Fibroblast of lung (primary cell): ENCODE data around the gene DSCAML1. TPM values are rescaled to one million over a fixed set of nuclear protein-coding genes. Genes with fewer than 3 reads are reported as not detected.

Experiments
- DNase-seq, 2 donors: peaks; one replicate each; pipeline versions ENCODE4 v3.0.0 to v3.0.0-alpha.2; 2010; ENCODE audit warnings: low read depth in 2 of 2
- H2AFZ ChIP-seq: 2 replicates; pipeline ENCODE4 v1.5.1; 2012; ENCODE audit warnings: low read length, control low read depth, inconsistent platforms
- H3K27ac ChIP-seq: 2 replicates; pipeline ENCODE4 v1.5.1; 2011; ENCODE audit warnings: low read length, control low read depth; ENCODE audit not compliant: insufficient read depth
- H3K27me3 ChIP-seq: 2 replicates; pipeline ENCODE4 v1.5.1; 2011; ENCODE audit warnings: mild to moderate bottlenecking, low read length; ENCODE audit not compliant: control insufficient read depth, insufficient read depth
- H3K36me3 ChIP-seq: 2 replicates; pipeline ENCODE4 v1.5.1; 2011; ENCODE audit warnings: low read length; ENCODE audit not compliant: control insufficient read depth, insufficient read depth
- H3K4me1 ChIP-seq: 2 replicates; pipeline ENCODE4 v1.5.1; 2011; ENCODE audit warnings: low read length; ENCODE audit not compliant: control insufficient read depth, insufficient read depth; ENCODE audit errors: extremely low read depth
- H3K4me2 ChIP-seq: 2 replicates; pipeline ENCODE4 v1.5.1; 2011; ENCODE audit warnings: low read length, control low read depth; ENCODE audit not compliant: insufficient read depth; ENCODE audit errors: extremely low read depth
- H3K4me3 ChIP-seq, 4 experiments: fragments of 200-600 bp in 1 of 4; sonication (generic) in 1 of 4; replicated peaks in 1 of 4; 2 replicates each; pipeline ENCODE4 v1.5.1; 2011 to 2016; ENCODE audit warnings: low read length in 4 of 4, low read depth in 3 of 4, mild to moderate bottlenecking in 3 of 4, control low read depth in 2 of 4, inconsistent platforms in 1 of 4, mixed read lengths in 1 of 4; ENCODE audit not compliant: insufficient read depth in 1 of 4; ENCODE audit errors: control extremely low read depth in 1 of 4
- H3K79me2 ChIP-seq: 2 replicates; pipeline ENCODE4 v1.5.1; 2012; ENCODE audit warnings: mild to moderate bottlenecking, low read length, inconsistent platforms; ENCODE audit not compliant: control insufficient read depth, insufficient read depth
- H3K9ac ChIP-seq: 2 replicates; pipeline ENCODE4 v1.5.1; 2011; ENCODE audit warnings: mild to moderate bottlenecking, low read length, control low read depth; ENCODE audit not compliant: insufficient read depth
- H3K9me3 ChIP-seq: 2 replicates; pipeline ENCODE4 v1.5.1; 2012; ENCODE audit warnings: low read depth, low read length; ENCODE audit not compliant: control insufficient read depth, insufficient read depth
- H4K20me1 ChIP-seq: 2 replicates; pipeline ENCODE4 v1.5.1; 2011; ENCODE audit warnings: low read length; ENCODE audit not compliant: control insufficient read depth, insufficient read depth; ENCODE audit errors: extremely low read depth
- EZH2 ChIP-seq: IDR thresholded peaks from 2 replicates; pipeline ENCODE4 v1.5.1; 2012; ENCODE audit warnings: low read length, control low read depth, mild to moderate bottlenecking; ENCODE audit errors: missing control alignments
- polyA plus RNA-seq, 2 donors: library from polyadenylated mRNA; depleted of rRNA in 1 of 2; stranded (reverse) in 1 of 2; unstranded in 1 of 2; fragments of >200 nt; gene quantifications; 2 replicates each; pipeline ENCODE4 v1.2.1, GENCODE V29; 2011 to 2012; ENCODE audit warnings: missing spikeins in 1 of 2
- total RNA-seq: library from RNA; depleted of rRNA; stranded (reverse); fragments of >200 nt; gene quantifications from 2 replicates; pipeline ENCODE4 v1.2.1, GENCODE V29; 2014
- TF ChIP-seq, protein P1 (sequence below), 2 donors: IDR thresholded peaks in 1 of 2; conservative IDR thresholded peaks in 1 of 2; 1 replicate in 1 of 2; 2 replicates in 1 of 2; pipeline ENCODE4 v1.5.1; 2011 to 2012; ENCODE audit warnings: low read length in 2 of 2, control low read depth in 1 of 2, inconsistent platforms in 1 of 2, low read depth in 1 of 2, mild to moderate bottlenecking in 1 of 2

The DSCAML1 gene
- total and polyA plus RNA-seq, 2 donors (not counting 1 experiment from before 2014, with no cell fraction given): not detected

- Histone ChIP-seq H3K4me2 (no peak overlapping the region), H3K9me3 (no peaks in the 10 kb centered on the region), H3K79me2 (no peaks in the 10 kb centered on the region), H2AFZ (no peak overlapping the region), H3K27ac (no peak overlapping the region), H4K20me1 (no peaks in the 10 kb centered on the region), H3K4me1 (no peaks in the 10 kb centered on the region), H3K9ac (no peak overlapping the region), H3K4me3 (no peak overlapping the region), H3K27me3 (no peaks in the 10 kb centered on the region), H3K36me3 (no peaks in the 10 kb centered on the region)
- no peak for DNase-seq
- TF ChIP-seq, protein P1, sequence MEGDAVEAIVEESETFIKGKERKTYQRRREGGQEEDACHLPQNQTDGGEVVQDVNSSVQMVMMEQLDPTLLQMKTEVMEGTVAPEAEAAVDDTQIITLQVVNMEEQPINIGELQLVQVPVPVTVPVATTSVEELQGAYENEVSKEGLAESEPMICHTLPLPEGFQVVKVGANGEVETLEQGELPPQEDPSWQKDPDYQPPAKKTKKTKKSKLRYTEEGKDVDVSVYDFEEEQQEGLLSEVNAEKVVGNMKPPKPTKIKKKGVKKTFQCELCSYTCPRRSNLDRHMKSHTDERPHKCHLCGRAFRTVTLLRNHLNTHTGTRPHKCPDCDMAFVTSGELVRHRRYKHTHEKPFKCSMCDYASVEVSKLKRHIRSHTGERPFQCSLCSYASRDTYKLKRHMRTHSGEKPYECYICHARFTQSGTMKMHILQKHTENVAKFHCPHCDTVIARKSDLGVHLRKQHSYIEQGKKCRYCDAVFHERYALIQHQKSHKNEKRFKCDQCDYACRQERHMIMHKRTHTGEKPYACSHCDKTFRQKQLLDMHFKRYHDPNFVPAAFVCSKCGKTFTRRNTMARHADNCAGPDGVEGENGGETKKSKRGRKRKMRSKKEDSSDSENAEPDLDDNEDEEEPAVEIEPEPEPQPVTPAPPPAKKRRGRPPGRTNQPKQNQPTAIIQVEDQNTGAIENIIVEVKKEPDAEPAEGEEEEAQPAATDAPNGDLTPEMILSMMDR (conservative IDR thresholded peaks at IDR 0.05 in 1 of 2, IDR thresholded peaks at IDR 0.05 in 1 of 2; ENCODE audit: low read depth in 1 of 2, low read length in 2 of 2): no peak
- TF ChIP-seq EZH2: no peak
Observed at GRCh38 chr11:117502779-117503100, 294.3 kb downstream of the DSCAML1 start.

DNA sequence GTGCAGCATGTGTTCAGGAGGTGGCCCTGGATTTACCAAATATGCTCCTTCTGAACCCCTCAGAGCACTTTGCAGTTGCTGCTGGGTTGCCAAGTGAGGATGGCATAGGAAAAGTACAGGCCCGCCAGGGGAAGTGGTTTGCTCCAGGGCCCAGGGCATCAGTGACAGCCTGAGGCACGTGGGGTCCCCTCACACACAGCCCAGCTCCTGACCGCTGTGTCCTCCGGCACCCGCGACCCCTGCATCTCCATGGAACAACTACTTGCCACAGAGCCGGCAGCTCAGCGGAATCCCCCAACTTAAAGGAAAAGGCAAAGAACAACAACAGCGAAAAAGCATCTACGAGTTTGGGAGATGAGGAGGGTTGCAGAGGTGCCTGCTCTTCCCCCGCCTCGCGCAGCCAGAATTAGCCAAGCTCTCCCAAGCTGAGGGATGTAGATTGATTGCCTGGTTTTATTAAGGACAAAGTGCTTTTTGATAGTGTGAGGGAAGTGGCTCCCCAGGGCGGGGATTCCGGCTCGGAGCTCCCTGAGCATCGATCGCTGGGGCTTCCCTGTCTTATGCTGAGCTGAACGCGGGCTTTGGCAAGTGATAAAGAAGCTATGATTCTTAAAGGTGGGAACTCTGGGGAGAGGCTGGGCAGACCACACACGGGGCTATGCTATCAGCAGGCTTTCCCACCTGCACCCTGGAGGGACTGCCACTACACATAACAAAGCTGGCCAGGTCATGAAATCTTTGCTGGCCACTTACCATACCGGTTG lies 294.8 kb downstream of the DSCAML1 start:
- H3K4me3 ChIP-seq: no peak overlapping the region
- no peaks in the 10 kb centered on the region for H3K9me3 ChIP-seq

DNA sequence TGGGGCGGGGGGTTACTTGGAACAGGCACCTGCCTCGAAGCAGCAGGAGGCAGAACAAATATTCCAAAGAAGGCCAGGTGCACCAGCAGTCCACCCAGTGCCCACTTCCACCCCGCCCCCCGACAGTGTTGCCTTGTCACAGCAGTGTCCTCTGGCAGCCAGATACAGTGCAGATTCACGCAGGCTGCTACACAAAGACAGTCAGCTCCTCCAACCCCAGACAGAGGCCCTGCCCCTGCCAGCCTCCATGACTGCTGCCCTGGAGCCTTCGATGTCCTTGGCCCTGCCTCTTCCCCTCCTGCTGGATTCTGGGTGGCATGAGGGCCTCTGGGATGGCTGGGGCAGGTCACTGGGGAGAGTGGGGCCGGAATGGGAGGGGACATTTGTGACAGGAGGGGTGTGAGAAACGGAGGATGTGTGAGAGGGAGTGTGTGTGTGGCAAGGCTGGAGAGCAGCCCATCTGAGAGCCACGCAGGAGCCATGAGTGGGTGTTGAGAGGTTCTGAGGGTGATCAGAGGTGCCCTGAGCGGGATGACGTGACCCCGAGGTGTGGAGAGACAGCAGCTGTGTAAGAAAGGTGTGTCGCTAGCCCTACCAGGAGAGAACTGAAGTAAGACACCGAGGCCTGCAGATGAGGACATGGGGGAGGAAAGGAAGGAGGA lies 295.6 kb downstream of the DSCAML1 start:
- H3K27ac ChIP-seq: no peak overlapping the region
- H3K9ac ChIP-seq: no peak overlapping the region
- no peaks in the 10 kb centered on the region for H3K36me3 ChIP-seq
- no peak overlapping the region for H3K4me3 ChIP-seq
- H3K9me3 ChIP-seq: no peaks in the 10 kb centered on the region
- no peaks in the 10 kb centered on the region for H4K20me1 ChIP-seq
- no peak overlapping the region for H2AFZ ChIP-seq
- H3K79me2 ChIP-seq: no peaks in the 10 kb centered on the region
- H3K4me1 ChIP-seq: no peaks in the 10 kb centered on the region
- no peak overlapping the region for H3K4me2 ChIP-seq
- H3K27me3 ChIP-seq: no peaks in the 10 kb centered on the region
- no peak for DNase-seq
- TF ChIP-seq, protein P1 (conservative IDR thresholded peaks at IDR 0.05 in 1 of 2, IDR thresholded peaks at IDR 0.05 in 1 of 2; ENCODE audit: low read depth in 1 of 2, low read length in 2 of 2): no peak
- TF ChIP-seq EZH2: no peak

More for the DNA sequence above, 294.8 kb downstream of the DSCAML1 start:
- TF ChIP-seq, protein P1 (conservative IDR thresholded peaks at IDR 0.05 in 1 of 2, IDR thresholded peaks at IDR 0.05 in 1 of 2; ENCODE audit: low read depth in 1 of 2, low read length in 2 of 2): no peak
- Histone ChIP-seq H4K20me1 (no peaks in the 10 kb centered on the region), H3K27ac (no peak overlapping the region), H3K4me1 (no peaks in the 10 kb centered on the region), H3K79me2 (no peaks in the 10 kb centered on the region), H3K36me3 (no peaks in the 10 kb centered on the region), H2AFZ (no peak overlapping the region), H3K27me3 (no peaks in the 10 kb centered on the region), H3K9ac (no peak overlapping the region), H3K4me2 (no peak overlapping the region)
- DNase-seq: no peak
